ENCODE results near the gene KCNK15. TPM values are rescaled to one million over a fixed set of nuclear protein-coding genes. Genes with fewer than 3 reads are reported as not detected.

Gene KCNK15
- total and polyA plus RNA-seq, 3 donors from 2014 or later = 4.4 to 23.4 (median 16.9) TPM

DNA sequence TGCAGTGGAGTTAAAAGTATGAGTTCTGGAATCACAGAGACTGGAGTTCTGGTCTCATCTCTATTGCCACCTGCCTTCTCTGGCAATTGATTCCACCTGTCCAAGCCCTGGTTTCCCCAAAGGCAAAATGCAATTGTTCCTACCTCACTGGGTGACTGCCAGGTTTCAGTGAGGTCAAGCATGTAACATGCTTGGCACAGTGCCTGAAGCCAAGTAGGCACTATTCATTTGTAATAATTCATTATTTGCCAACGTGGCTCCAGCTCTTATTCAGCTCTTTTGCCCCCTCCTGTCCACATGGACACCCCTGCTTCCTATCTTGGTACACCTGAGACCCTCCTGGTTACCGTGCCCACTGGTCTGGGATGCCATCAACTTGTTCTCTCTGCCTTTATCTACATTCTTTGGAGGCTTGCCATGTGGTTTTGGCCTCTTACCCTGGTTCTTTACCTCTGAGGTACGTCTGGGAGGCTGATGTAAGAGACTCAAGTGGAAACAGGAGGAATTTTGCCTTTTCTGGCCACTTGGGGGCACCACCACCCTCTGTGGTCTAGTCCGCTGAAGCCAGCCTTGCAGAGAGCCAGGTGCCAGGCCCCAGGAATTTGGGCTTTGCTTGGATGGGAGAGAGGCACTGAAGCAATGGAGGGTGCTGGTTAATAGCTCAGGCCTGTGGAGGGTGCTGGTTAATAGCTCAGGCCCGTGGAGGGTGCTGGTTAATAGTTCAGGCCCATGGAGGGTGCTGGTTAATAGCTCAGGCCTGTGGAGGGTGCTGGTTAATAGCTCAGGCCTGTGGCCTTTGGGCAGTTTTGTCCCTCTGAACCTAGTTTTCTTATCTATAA lies 1.7 kb downstream of the KCNK15 start:
- WGBS, 2 donors = 19 to 31% methylated on average over 5 of the region's 5 CpGs
- Histone ChIP-seq H3K36me3 (ENCODE audit: low read depth, missing control alignments) (no peaks in the 10 kb centered on the region), H3K27ac (no peak overlapping the region), H3K9me3 (no peaks in the 10 kb centered on the region), H3K4me1 (no peaks in the 10 kb centered on the region), H3K4me3 (no peak overlapping the region), H3K27me3 (no peaks in the 10 kb centered on the region)
- peak; percentile 92 for DNase-seq
- TF ChIP-seq POLR2A (IDR thresholded peaks at IDR 0.05) = no peak
- TF ChIP-seq, protein P1, sequence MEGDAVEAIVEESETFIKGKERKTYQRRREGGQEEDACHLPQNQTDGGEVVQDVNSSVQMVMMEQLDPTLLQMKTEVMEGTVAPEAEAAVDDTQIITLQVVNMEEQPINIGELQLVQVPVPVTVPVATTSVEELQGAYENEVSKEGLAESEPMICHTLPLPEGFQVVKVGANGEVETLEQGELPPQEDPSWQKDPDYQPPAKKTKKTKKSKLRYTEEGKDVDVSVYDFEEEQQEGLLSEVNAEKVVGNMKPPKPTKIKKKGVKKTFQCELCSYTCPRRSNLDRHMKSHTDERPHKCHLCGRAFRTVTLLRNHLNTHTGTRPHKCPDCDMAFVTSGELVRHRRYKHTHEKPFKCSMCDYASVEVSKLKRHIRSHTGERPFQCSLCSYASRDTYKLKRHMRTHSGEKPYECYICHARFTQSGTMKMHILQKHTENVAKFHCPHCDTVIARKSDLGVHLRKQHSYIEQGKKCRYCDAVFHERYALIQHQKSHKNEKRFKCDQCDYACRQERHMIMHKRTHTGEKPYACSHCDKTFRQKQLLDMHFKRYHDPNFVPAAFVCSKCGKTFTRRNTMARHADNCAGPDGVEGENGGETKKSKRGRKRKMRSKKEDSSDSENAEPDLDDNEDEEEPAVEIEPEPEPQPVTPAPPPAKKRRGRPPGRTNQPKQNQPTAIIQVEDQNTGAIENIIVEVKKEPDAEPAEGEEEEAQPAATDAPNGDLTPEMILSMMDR (IDR thresholded peaks at IDR 0.05) = peak; percentile 69 to 78 (median 75)
- intact Hi-C loops (cut with DNase I; ENCODE audit: low total_unique reads) = loop anchor here (5.0 kb wide), 1 partner anchor 120 kb away; no protein-coding TSS in a partner anchor

DNA sequence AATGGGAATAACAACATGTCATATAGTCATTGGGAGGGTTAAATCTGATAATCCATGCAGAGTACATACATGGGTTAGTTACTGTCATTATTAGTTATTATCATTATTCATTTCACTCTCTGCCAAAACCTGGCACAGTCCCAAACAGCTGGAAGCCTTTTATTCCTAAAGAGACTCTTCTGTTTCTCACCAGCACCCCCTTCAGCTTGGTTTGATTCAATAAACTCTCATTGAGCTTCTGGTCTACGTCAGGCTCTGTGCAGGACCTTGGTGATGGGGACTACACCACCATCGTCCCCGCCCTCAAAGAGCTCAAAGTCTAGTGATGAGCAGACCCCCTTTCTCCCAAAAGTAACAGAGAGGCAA lies 2.3 kb downstream of the KCNK15 start:
- no peak for DNase-seq
- no peaks in the 10 kb centered on the region for H3K4me1 ChIP-seq
- WGBS, 2 donors = 74 to 78% methylated on average over 3 of the region's 3 CpGs

DNA sequence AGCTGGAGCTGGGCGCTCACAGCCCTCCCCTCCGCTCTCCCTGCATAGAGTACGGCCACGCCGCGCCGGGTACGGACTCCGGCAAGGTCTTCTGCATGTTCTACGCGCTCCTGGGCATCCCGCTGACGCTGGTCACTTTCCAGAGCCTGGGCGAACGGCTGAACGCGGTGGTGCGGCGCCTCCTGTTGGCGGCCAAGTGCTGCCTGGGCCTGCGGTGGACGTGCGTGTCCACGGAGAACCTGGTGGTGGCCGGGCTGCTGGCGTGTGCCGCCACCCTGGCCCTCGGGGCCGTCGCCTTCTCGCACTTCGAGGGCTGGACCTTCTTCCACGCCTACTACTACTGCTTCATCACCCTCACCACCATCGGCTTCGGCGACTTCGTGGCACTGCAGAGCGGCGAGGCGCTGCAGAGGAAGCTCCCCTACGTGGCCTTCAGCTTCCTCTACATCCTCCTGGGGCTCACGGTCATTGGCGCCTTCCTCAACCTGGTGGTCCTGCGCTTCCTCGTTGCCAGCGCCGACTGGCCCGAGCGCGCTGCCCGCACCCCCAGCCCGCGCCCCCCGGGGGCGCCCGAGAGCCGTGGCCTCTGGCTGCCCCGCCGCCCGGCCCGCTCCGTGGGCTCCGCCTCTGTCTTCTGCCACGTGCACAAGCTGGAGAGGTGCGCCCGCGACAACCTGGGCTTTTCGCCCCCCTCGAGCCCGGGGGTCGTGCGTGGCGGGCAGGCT lies 4.6 kb downstream of the KCNK15 start:
- no peaks in the 10 kb centered on the region for H3K4me1 ChIP-seq
- H3K36me3 ChIP-seq (ENCODE audit: low read depth, missing control alignments) = no peaks in the 10 kb centered on the region
- no peak overlapping the region for H3K27ac ChIP-seq
- no peak for DNase-seq
- peak overlapping the region; percentile 15 to 47 for H3K4me3 ChIP-seq
- H3K9me3 ChIP-seq = no peaks in the 10 kb centered on the region
- H3K27me3 ChIP-seq = no peaks in the 10 kb centered on the region
- TF ChIP-seq POLR2A (IDR thresholded peaks at IDR 0.05) = no peak
- TF ChIP-seq, protein P1 (IDR thresholded peaks at IDR 0.05) = peak; percentile 16 to 39 (median 37)
- WGBS, 2 donors = 40 to 50% methylated on average over 48 to 65 of the region's 73 CpGs
- intact Hi-C loops (cut with DNase I; ENCODE audit: low total_unique reads) = no loop called here

More for the DNA sequence above, 2.3 kb downstream of the KCNK15 start:
- no peak for TF ChIP-seq POLR2A (IDR thresholded peaks at IDR 0.05)
- TF ChIP-seq, protein P1 (IDR thresholded peaks at IDR 0.05) = no peak
- H3K36me3 ChIP-seq (ENCODE audit: low read depth, missing control alignments) = no peaks in the 10 kb centered on the region
- no peak overlapping the region for H3K27ac ChIP-seq
- no peak overlapping the region for H3K4me3 ChIP-seq
- no peaks in the 10 kb centered on the region for H3K27me3 ChIP-seq
- intact Hi-C loops (cut with DNase I; ENCODE audit: low total_unique reads) = loop anchor here (5.0 kb wide), 1 partner anchor 119 kb away; no protein-coding TSS in a partner anchor
- no peaks in the 10 kb centered on the region for H3K9me3 ChIP-seq

DNA sequence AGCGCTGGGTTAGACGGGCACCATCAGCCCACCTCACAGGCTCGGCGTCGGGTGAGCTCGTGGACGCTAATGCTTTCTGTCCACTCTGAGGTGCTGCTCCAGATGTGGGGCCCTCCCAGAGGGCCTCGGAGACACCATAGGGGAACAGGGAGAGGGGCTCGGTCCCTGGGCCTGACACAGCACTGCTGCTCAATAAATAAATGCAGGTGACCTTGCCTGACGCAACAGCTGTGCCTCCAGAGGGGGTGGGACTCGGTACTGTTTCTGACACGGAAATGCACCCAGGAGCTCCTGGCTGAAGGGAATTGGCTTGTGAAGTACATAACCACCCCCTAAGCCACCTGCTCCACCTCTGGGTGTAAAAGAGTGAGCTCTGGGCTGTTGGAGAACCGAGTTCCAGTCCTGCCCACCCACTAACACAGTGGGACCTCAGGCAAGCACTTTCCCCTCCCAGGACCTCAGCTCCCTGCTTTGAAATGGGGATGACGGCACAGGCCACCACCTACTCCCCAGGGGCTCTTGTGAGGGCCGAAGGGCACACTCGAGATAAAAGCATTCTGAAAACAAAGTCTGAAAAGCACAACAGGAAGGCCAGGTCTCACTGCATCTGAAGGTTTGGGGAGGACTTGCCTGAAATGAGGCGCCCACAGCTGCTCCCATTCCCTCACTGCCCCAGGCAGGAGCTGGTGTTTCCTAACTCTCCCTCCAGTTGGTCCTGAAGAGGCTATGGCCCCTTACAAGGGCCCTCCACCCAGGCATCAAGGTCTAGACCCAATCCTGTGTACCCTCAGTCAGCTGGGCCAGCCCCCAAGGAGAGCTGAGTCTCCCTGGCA lies 6.7 kb downstream of the KCNK15 start:
- WGBS, 2 donors = 72 to 76% methylated on average over 10 to 17 of the region's 17 CpGs
- Histone ChIP-seq H3K4me1 (no peaks in the 10 kb centered on the region), H3K4me3 (no peak overlapping the region), H3K36me3 (ENCODE audit: low read depth, missing control alignments) (no peaks in the 10 kb centered on the region), H3K27ac (no peak overlapping the region), H3K9me3 (no peaks in the 10 kb centered on the region), H3K27me3 (no peaks in the 10 kb centered on the region)
- TF ChIP-seq, protein P1 (IDR thresholded peaks at IDR 0.05) = no peak
- TF ChIP-seq POLR2A (IDR thresholded peaks at IDR 0.05) = no peak
- intact Hi-C loops (cut with DNase I; ENCODE audit: low total_unique reads) = no loop called here
- no peak for DNase-seq

Measured in testis (tissue), 3 donors.